Stimulated activated CD8-positive, alpha-beta memory T cell treated with anti-CD3 and anti-CD28 coated beads, Interleukin-2, amount 100 ng/mL, for 48 hours (primary cell): ENCODE results near the gene DDX49.
"Not testable (repeated sequence)": the region's sequence is repeated elsewhere in the genome, so short reads cannot be mapped to it uniquely, and the experiment has no call there.

Source experiments
- DNase-seq, 2 donors: peaks; one replicate each; pipeline ENCODE4 v3.0.0-alpha.2; 2020; ENCODE audit warnings: low read depth in 2 of 2

DDX49 gene

GRCh38 chr19:18941628-18942354 lies 22.3 kb downstream of the DDX49 start:
- DNase-seq, result no peak

- no peak for DNase-seq
These were observed 23.2 kb downstream of the DDX49 start for GRCh38 chr19:18942692-18943091.

GRCh38 chr19:18943465-18943864 lies 23.9 kb downstream of the DDX49 start:
- no peak for DNase-seq

GRCh38 chr19:18945297-18945696 lies 25.8 kb downstream of the DDX49 start:
- no peak for DNase-seq

- DNase-seq, result no peak
These were observed 26.8 kb downstream of the DDX49 start for GRCh38 chr19:18946335-18946734.

- no peak for DNase-seq
These were observed 27.4 kb downstream of the DDX49 start for GRCh38 chr19:18946918-18947317.

- DNase-seq, result no peak
These were observed 28.8 kb downstream of the DDX49 start for GRCh38 chr19:18948075-18948975.

GRCh38 chr19:18948976-18949356 lies 29.5 kb downstream of the DDX49 start:
- DNase-seq, result no peak

GRCh38 chr19:18949858-18950257 lies 30.3 kb downstream of the DDX49 start:
- no peak for DNase-seq

- no peak for DNase-seq
These were observed 32.3 kb downstream of the DDX49 start for GRCh38 chr19:18951721-18952281.

GRCh38 chr19:18952364-18953003 lies 33.0 kb downstream of the DDX49 start:
- not testable (repeated sequence) for DNase-seq

- DNase-seq, result no peak
These were observed 34.6 kb downstream of the DDX49 start for GRCh38 chr19:18954094-18954493.

- no peak for DNase-seq
These were observed 35.5 kb downstream of the DDX49 start for GRCh38 chr19:18955042-18955441.

- no peak for DNase-seq
These were observed 40.9 kb downstream of the DDX49 start for GRCh38 chr19:18960370-18960769.

GRCh38 chr19:18961767-18962620 lies 42.5 kb downstream of the DDX49 start:
- no peak for DNase-seq

- no peak for DNase-seq
These were observed 44.6 kb downstream of the DDX49 start for GRCh38 chr19:18964121-18964520.

- no peak for DNase-seq
These were observed 46.8 kb downstream of the DDX49 start for GRCh38 chr19:18966307-18966706.

- no peak for DNase-seq
These were observed 48.0 kb downstream of the DDX49 start for GRCh38 chr19:18967358-18968146.

- no peak for DNase-seq
These were observed 50.6 kb downstream of the DDX49 start for GRCh38 chr19:18969931-18970659.
